Neural cell (in vitro differentiated cells): ENCODE results near the gene EYS.

Source experiments
- CTCF ChIP-seq: fragments of 450-650 bp; IDR thresholded peaks from 2 replicates; pipeline ENCODE4 v1.5.1; 2014; ENCODE audit warnings: antibody characterized with exemption, mild to moderate bottlenecking, moderate library complexity; ENCODE audit not compliant: poor library complexity, severe bottlenecking
- MXI1 ChIP-seq: fragments of 450-650 bp; conservative IDR thresholded peaks from 2 replicates; pipeline ENCODE4 v1.6.1; 2014; ENCODE audit warnings: antibody characterized with exemption, mild to moderate bottlenecking; ENCODE audit not compliant: poor library complexity, severe bottlenecking
- POLR2AphosphoS5 ChIP-seq: IDR thresholded peaks from 2 replicates; pipeline ENCODE4 v1.6.1; 2012
- SMC3 ChIP-seq: fragments of 450-650 bp; conservative IDR thresholded peaks from 2 replicates; pipeline ENCODE4 v1.6.1; 2014; ENCODE audit warnings: antibody characterized with exemption, mild to moderate bottlenecking, moderate library complexity; ENCODE audit not compliant: poor library complexity

GRCh38 chr6:64083261-64083660, 1623.8 kb downstream of the EYS start:
- TF ChIP-seq CTCF (no peak), SMC3 (no peak), MXI1 (no peak), POLR2AphosphoS5 (no peak)
